OCI-LY1 (cell line): Measurements from ENCODE around the gene FRAS1.

Source experiments
- H2AFZ ChIP-seq: fragments of 200-600 bp; sonication (generic), shearing (Covaris generic); 2 replicates; pipeline ENCODE4 v1.6.0; 2014; ENCODE audit warnings: antibody characterized with exemption, mild to moderate bottlenecking, low read length
- H3F3A ChIP-seq: fragments of 200-600 bp; sonication (generic), shearing (Covaris generic); 2 replicates; pipeline ENCODE4 v1.6.0; 2014; ENCODE audit warnings: mild to moderate bottlenecking, antibody characterized with exemption, low read length, moderate library complexity; ENCODE audit not compliant: insufficient read depth
- H3K27ac ChIP-seq: fragments of 200-600 bp; sonication (generic); 2 replicates; pipeline ENCODE4 v1.5.1; 2014; ENCODE audit warnings: low read length, mixed run types, mild to moderate bottlenecking, low read depth; ENCODE audit not compliant: poor library complexity, severe bottlenecking
- H3K27me3 ChIP-seq: fragments of 200-600 bp; sonication (generic); 2 replicates; pipeline ENCODE4 v1.6.0; 2014; ENCODE audit warnings: antibody characterized with exemption, mild to moderate bottlenecking, low read length, moderate library complexity; ENCODE audit not compliant: insufficient read depth
- H3K36me3 ChIP-seq: fragments of 200-600 bp; sonication (generic); 2 replicates; pipeline ENCODE4 v1.6.1; 2014; ENCODE audit warnings: mild to moderate bottlenecking, antibody characterized with exemption, low read length, moderate library complexity, mixed read lengths; ENCODE audit not compliant: insufficient read depth
- H3K4me1 ChIP-seq: fragments of 200-600 bp; sonication (generic); 2 replicates; pipeline ENCODE4 v1.5.1; 2014; ENCODE audit warnings: mild to moderate bottlenecking, low read length, moderate library complexity; ENCODE audit not compliant: insufficient read depth, severe bottlenecking
- H3K4me2 ChIP-seq: fragments of 200-600 bp; sonication (generic), shearing (Covaris generic); 2 replicates; pipeline ENCODE4 v1.6.1; 2014; ENCODE audit warnings: low read length
- H3K4me3 ChIP-seq: fragments of 200-600 bp; sonication (generic); 2 replicates; pipeline ENCODE4 v1.5.1; 2014; ENCODE audit warnings: low read length, low read depth, mild to moderate bottlenecking, mixed read lengths; ENCODE audit not compliant: poor library complexity, severe bottlenecking
- H3K79me2 ChIP-seq: fragments of 200-600 bp; shearing (Covaris generic); 2 replicates; pipeline ENCODE4 v1.6.1; 2016; ENCODE audit warnings: mixed run types, low read length, mixed read lengths; ENCODE audit not compliant: insufficient read depth
- H3K9ac ChIP-seq: fragments of 200-600 bp; sonication (generic), shearing (Covaris generic); 2 replicates; pipeline ENCODE4 v1.6.1; 2014; ENCODE audit warnings: mild to moderate bottlenecking, low read length, mixed read lengths
- H3K9me2 ChIP-seq: fragments of 200-600 bp; sonication (generic), shearing (Covaris generic); 2 replicates; pipeline ENCODE4 v1.6.1; 2014; ENCODE audit warnings: low read depth, mild to moderate bottlenecking, low read length, mixed read lengths
- H3K9me3 ChIP-seq: fragments of 200-600 bp; shearing (Covaris generic); 2 replicates; pipeline ENCODE4 v1.6.1; 2014; ENCODE audit warnings: low read length, mixed read lengths
- H4K20me1 ChIP-seq: fragments of 200-600 bp; sonication (generic), shearing (Covaris generic); 2 replicates; pipeline ENCODE4 v1.6.0; 2016; ENCODE audit warnings: mild to moderate bottlenecking, low read length; ENCODE audit not compliant: insufficient read depth
- EZH2 ChIP-seq: fragments of 200-600 bp; sonication (generic), shearing (Covaris generic); IDR thresholded peaks from 2 replicates; pipeline ENCODE4 v1.8.0; 2017; ENCODE audit warnings: borderline replicate concordance, mixed run types, mild to moderate bottlenecking, antibody characterized with exemption, low read length, moderate library complexity, mixed read lengths
- TF ChIP-seq, protein P1 (sequence below): fragments of 200-600 bp; sonication (generic), shearing (Covaris generic); IDR thresholded peaks from 2 replicates; pipeline ENCODE4 v1.5.1; 2017; ENCODE audit warnings: mild to moderate bottlenecking, antibody characterized with exemption, low read length, moderate library complexity, mixed read lengths

FRAS1 gene

DNA sequence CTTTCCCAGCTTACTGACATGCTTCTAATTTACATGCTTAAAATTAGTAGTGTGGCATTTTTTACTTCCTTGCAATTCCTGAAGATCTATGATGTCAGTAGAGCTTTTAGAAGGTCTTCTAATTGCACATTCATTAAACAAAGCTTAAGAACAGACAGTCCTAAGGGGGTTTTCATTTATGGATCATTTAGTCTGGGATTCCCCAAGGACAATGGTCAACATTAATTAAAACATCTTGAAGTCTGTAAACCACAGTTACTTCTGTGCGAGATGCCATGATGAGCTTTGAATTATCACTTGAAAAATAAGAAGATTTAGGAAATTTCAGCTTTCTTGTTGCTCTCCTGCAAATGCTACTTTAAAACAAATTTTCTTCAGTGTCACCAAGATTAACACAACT lies 514.7 kb downstream of the FRAS1 start:
- no peaks in the 10 kb centered on the region for H4K20me1 ChIP-seq
- H3K4me1 ChIP-seq = no peaks in the 10 kb centered on the region
- no peak overlapping the region for H3K4me3 ChIP-seq
- H3K36me3 ChIP-seq = no peaks in the 10 kb centered on the region
- no peaks in the 10 kb centered on the region for H3K79me2 ChIP-seq
- H3K4me2 ChIP-seq = no peak overlapping the region
- TF ChIP-seq EZH2 = no peak
- TF ChIP-seq, protein P1, sequence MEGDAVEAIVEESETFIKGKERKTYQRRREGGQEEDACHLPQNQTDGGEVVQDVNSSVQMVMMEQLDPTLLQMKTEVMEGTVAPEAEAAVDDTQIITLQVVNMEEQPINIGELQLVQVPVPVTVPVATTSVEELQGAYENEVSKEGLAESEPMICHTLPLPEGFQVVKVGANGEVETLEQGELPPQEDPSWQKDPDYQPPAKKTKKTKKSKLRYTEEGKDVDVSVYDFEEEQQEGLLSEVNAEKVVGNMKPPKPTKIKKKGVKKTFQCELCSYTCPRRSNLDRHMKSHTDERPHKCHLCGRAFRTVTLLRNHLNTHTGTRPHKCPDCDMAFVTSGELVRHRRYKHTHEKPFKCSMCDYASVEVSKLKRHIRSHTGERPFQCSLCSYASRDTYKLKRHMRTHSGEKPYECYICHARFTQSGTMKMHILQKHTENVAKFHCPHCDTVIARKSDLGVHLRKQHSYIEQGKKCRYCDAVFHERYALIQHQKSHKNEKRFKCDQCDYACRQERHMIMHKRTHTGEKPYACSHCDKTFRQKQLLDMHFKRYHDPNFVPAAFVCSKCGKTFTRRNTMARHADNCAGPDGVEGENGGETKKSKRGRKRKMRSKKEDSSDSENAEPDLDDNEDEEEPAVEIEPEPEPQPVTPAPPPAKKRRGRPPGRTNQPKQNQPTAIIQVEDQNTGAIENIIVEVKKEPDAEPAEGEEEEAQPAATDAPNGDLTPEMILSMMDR = no peak
- no peak overlapping the region for H3K9ac ChIP-seq
- H3F3A ChIP-seq = no peaks in the 10 kb centered on the region
- no peaks in the 10 kb centered on the region for H3K9me2 ChIP-seq
- H3K9me3 ChIP-seq = no peaks in the 10 kb centered on the region
- H3K27me3 ChIP-seq = no peaks in the 10 kb centered on the region
- H3K27ac ChIP-seq = no peak overlapping the region
- H2AFZ ChIP-seq = no peak overlapping the region

DNA sequence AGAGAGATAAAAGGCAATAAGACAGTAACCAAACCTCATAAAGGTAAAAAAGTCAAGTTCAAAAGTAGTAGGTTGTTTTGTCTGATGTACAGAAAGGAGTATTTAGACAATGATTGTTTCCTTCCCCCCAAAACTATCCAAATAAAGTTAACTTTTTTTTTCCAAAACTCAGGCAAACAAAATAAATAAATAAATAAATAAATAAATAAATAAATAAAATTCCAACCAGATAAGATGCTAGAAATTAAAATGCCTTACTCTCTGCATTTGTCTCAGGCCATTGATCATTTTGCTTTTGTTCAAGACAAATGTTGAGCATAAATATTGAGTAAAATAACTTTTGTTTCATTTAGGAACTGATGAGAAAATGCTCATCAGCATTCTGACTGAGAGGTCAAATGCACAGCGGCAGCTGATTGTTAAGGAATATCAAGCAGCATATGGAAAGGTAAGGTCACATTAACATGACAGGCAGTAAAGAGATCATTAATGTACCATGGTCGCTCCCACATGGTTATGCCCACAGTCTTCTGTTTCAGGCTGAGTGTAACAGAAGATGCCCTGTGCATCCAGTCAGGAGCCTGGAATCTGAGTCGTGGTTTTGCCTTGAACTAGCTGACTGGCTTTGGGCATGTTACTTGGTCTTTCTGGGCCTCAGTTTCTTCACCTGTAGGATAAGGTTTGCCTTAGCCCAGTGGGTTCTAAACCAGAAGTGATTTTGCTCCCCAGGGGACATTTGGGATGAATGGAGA lies 521.7 kb downstream of the FRAS1 start:
- H4K20me1 ChIP-seq = no peaks in the 10 kb centered on the region
- H3K79me2 ChIP-seq = no peaks in the 10 kb centered on the region
- no peaks in the 10 kb centered on the region for H3F3A ChIP-seq
- H3K4me3 ChIP-seq = no peak overlapping the region
- no peak overlapping the region for H3K4me2 ChIP-seq
- no peaks in the 10 kb centered on the region for H3K9me2 ChIP-seq
- no peaks in the 10 kb centered on the region for H3K4me1 ChIP-seq
- H3K27me3 ChIP-seq = no peaks in the 10 kb centered on the region
- no peaks in the 10 kb centered on the region for H3K36me3 ChIP-seq
- H3K27ac ChIP-seq = no peak overlapping the region
- no peak overlapping the region for H3K9ac ChIP-seq
- H2AFZ ChIP-seq = no peak overlapping the region
- H3K9me3 ChIP-seq = no peaks in the 10 kb centered on the region
- TF ChIP-seq EZH2 = no peak
- TF ChIP-seq, protein P1 = no peak

DNA sequence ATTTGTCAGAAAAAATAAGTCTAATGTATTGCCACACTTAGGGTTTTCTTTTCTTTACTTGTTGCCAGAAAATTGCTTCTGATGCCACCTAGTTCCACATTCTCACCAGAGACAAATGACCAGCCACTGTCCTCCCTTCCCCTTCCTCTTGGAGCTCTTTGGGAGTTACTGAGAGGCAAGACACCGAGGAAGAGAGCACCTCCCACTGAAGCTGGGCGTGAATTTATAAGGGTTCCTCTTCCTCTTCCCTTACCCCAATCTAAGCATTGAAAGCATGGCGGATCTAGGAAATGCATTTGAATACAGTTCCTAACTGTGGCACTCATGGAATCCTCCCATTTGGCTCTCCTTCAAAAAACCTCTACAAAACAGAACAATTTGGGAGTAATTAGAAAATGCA lies 524.5 kb downstream of the FRAS1 start:
- Histone ChIP-seq H3K9me3 (no peaks in the 10 kb centered on the region), H4K20me1 (no peaks in the 10 kb centered on the region), H3K27ac (no peak overlapping the region), H3K27me3 (no peaks in the 10 kb centered on the region), H3K4me1 (no peaks in the 10 kb centered on the region), H3K36me3 (no peaks in the 10 kb centered on the region), H3K9me2 (no peaks in the 10 kb centered on the region), H3K9ac (no peak overlapping the region), H3K4me2 (no peak overlapping the region), H2AFZ (no peak overlapping the region), H3K4me3 (no peak overlapping the region), H3F3A (no peaks in the 10 kb centered on the region), H3K79me2 (no peaks in the 10 kb centered on the region)
- TF ChIP-seq, protein P1 = no peak
- no peak for TF ChIP-seq EZH2
